NCI-H1048 (cell line): ENCODE measurements around the gene A1BG.
"Not testable (repeated sequence)": the region's sequence is repeated elsewhere in the genome, so short reads cannot be mapped to it uniquely, and the experiment has no call there.

Experiments
- DNase-seq: peaks from one replicate; lab custom pipeline; 2025; lab: John Stamatoyannopoulos, UW

A1BG gene

DNA sequence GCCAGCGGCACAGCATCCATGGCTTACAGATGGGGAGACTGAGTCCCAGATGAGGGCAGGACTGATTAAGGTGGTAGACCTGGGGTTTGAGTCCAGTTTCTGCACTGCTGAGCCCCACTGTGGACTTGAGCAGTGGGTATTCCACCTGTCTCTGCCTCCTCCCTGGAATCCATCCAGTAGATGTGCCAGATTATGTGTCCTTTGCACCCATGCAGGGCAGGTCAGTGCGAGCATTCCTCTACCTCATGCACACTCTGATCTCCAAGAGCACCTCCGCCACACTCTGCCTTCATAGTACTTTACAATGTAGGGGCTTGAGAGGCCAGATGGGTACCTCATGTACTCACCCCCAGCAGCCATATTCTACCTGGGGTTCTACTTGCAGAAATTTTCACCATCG is 16.5 kb downstream of the A1BG start:
- no peak for DNase-seq

DNA sequence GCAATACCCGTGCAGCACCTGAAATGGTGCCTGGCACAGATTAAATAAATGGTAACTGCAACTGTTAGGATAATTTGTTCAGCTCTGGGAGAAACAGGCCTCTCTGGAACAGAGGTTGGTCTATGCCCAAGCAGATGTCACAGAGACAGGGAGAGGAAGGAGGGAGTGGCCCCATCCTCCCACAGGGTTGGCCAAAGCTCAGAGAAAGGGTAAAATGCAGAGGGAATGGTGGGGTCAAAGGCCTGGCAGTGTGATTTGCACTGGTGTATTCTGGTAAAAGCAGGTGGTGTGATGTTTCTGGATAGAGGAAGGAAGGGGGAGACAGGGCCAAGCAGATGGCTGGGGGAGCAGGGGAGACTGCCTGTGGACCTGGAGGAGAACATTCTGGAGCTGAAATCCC is 17.1 kb downstream of the A1BG start:
- DNase-seq: no peak

DNA sequence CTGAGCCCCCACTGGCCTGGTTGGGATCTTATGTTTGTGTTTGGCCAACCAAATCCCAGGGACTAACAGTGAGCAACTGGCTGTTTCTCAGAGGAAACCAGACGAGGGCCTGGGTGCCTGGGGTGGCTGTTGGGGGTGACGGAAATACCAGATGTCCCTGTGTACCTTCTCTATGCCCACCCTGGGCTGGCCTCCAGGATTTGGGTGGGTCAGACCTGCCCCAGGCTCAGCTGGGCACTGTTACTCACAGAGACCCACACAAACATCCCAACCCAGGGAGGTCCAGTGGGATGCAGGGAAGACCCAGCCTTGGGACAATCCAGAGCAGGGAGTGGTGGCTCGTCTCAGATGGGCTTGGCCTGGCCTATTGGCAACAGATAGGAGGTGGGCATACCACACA is 17.7 kb downstream of the A1BG start:
- DNase-seq: no peak

- no peak for DNase-seq
Measured at GRCh38 chr19:58334691-58335249, 18.5 kb downstream of the A1BG start.

- DNase-seq: no peak
Measured at GRCh38 chr19:58332697-58333096, 20.6 kb downstream of the A1BG start.

DNA sequence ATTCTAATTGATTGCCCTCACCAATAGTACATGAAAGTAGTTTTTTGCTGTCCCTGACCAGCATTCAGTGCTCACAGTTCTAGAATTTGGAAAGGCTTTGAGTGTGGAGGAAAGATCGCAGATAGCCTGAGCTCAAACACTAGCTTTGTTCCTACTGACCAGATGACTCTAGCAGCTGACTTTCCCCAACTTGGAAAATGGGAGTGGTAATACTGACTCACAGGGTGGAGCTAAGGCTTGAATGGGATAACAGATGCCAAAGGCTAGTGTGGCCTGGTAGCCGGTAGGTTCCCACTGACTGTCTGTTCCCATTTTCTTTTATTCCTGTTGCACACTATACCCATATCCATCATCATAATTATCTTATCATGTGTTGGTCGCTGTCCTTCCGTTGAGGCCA is 22.8 kb downstream of the A1BG start:
- DNase-seq: no peak

DNA sequence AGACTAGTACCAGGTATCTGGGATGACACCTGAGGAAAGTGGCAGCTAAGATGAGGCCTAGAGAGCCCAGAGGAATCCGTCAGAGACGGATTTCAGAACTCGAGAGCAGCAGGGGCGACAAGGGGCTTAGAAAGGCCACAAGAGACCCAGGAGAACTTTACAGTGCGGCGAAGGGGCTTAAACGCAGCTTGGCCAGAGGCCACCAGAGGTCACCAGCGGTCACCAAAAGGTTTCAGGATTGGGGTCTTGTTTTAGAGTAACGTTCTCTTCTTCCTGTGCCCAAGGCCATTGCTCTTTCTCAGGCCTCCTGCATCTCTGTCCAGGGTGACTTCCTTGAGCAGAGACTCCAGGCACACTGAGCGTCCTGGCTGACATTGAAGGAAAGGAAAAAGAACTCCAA is 24.3 kb downstream of the A1BG start:
- no peak for DNase-seq

GRCh38 chr19:58326914-58327726 is 26.2 kb downstream of the A1BG start, which contains the start of gene ZSCAN22:
Gene ZSCAN22, plus strand, starts transcription at chr19:58326994. Its CDS starts 7,809 bp downstream, at chr19:58334803.
- DNase-seq: peak; percentile 82

DNA sequence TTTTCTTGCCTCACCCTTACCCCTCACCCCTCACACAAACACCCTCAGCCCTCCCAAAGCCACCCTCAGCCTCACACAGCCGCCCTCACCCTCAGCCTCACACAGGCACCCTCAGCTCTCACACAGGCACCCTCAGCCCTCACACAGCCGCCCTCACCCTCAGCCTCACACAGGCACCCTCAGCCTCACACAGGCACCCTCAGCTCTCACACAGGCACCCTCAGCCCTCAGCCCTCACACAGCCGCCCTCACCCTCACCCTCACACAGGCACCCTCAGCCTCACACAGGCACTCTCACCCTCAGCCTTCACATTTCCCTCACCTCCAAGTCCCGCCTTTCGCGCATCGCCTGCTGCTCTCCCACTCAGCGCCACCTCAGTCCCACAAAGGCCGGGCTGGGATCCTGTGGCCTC is 26.8 kb downstream of the A1BG start:
- no peak for DNase-seq

DNA sequence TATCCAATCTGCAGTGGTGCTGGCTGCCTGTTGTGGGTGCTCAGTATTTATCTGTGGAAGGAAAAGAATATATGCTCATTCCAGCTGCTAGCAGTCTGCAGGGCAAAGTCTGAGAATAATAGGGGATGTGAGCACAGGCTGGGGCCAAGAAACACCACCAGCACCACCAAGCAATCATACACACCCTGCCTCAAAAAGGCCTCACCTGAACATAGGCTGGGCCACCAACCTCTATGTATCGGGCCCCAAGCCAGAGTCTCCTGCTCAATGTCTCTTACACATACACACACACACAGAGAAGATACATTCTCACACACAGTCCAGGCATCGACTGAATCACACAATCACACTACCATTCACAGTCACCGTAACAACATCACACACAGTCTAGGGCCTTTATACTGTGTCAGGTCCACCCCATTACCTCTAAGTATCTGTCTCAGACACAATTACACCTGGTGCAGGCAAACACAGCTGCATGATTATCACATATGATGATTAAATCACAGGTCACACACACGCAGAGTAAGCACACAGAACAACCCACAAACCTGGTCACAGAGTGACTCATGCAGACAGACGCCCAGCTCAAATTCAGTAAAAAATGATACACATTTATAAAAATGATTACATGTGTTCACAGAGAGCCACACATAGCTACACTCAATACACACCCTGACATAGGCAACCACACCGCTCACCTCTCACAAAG is 27.8 kb downstream of the A1BG start:
- DNase-seq: no peak

DNA sequence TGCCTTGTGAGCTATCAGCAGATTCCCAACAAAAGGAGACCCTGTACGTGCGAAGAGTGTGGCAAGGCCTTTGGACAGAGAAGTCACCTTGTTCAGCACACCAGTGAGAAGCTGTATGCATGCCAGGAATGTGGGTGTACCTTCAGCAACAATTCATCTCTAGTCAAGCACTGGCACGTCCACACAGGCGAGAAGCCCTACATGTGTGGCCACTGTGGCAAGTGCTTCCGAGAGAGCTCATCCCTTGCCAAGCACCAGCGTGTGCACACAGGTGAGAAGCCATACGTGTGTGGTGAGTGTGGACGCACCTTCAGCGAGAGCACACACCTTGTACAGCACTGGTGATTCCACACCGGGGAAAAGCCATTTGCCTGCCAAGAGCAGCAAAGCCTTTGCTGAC is 34.1 kb downstream of the A1BG start:
- DNase-seq: no peak

DNA sequence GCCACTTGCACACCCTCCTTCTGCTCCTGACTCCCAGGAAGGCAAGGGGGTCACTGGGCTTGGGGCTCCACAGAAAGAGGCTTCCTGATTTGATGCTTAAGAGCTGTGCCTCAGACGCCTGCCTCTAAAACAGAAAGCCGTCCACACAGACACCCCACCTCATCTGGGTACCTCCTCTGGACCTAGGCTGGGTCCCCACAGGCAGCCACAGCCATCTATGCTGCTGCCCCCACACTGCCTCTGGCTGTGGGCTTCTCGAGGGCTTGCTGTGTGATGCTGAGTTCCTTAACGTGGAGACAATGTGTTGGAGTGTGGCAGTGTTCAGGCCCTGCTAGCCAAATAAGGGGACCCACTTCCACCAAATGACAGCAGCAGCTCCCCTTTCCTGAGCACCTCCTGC is 35.0 kb downstream of the A1BG start:
- no peak for DNase-seq

- DNase-seq: no peak
Measured at GRCh38 chr19:58317476-58318072, 35.7 kb downstream of the A1BG start.

GRCh38 chr19:58315580-58315979 is 37.7 kb downstream of the A1BG start:
- DNase-seq: no peak

DNA sequence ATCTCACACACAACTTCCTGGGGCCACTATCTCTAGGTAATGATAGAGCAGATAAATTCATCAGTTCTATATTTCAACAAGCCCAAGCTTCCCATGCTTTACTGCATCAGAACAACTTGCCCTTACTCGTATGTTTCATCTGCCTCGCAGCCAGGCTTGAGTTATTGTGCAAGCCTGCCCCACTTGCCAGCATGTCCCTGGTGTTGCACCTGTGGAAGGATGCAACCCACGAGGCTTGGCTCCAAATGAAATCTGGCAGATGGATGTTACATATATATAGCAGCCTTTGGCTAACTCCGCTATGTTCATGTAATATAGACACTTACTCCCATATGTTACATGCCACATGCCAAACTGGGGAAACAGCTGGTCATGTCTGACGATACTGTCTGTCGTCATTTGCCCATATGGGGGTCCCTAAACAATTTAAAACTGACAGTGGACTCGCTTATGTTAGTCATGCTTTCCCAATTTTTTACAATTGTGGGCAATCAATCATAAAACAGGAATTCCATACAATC is 41.9 kb downstream of the A1BG start:
- no peak for DNase-seq

DNA sequence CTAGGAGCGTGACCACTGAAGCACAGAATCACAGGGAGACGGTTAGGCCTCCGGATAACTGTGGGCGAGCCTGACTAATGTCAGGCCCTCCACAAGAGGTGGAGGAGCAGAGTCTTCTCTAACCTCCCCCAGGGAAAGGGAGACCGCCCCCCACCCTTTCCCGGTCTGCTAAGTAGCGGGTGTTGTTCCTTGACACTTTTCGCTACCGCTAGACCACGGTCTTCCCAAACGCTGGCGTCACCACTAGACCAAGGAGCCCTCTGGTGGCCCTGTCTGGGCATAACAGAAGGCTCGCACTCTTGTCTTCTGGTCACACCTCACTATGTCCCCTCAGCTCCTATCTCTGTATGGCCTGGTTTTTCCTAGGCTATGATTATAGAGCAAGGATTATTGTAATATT is 42.6 kb downstream of the A1BG start:
- DNase-seq: not testable (repeated sequence)

GRCh38 chr19:58307736-58308135 is 45.6 kb downstream of the A1BG start:
- DNase-seq: no peak

- DNase-seq: no peak
Measured at GRCh38 chr19:58305932-58306323, 47.4 kb downstream of the A1BG start.

DNA sequence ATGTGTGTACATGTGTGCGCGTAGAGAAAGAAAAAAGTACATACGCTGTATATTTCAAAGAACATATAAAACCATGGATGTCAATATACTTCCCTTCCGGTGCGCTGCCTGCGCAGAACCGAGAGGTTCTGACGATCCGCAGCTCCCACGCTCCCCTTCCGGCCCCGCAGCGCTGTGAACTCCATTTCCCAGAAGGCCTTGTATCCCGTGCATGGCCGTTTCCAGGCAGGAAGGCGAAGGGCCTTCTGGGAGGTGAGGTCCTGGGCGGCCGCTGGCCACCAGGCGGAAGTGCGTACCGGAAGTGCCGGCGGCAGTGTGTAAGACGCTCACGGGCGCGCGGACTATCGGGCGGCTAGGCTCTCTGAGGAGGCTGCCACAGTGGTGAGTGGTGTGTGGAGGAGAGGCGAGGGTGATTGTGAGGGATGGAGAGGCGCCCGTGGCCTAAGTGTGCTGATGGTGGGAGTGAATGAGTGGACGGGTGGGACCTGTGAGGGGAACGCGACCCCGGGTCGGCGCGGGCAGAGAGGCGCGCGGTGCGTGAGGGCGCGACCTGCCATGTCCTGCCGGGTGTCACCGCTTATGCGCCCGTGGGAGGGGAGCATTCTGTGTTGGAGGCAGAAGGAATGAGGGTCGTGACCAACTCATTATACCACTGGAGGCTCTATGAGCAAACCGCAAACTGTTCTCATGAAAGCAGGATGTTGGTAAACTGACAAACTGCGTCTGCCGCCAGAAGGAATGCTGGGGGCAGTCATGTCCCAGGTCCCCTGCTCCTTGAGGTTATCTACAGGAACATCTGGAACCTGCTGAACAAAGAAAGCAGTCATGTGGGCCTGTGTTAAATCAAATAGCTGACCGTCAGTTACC is 48.0 kb downstream of the A1BG start, which contains the start of gene ERVK3-1:
TSS of gene ERVK3-1 (plus strand) at position 313 of the 867 bp plus-strand sequence. CDS start 6,792 bp downstream, outside the sequence.
- DNase-seq: peak; percentile 95

DNA sequence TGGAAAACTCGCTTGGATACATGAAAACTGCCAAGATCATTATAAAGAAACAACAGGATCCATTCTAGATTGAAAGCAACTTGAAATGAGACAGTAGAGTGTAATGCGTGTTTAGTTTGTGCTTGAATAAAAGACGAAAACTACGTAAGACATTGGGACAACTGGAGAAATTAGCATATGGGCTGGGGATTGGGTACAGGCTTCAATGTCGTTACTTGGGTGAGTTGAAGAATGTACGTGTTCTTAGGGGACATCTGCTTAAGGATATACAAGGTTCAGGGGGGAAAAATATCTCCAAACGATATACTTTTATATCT is 48.6 kb downstream of the A1BG start:
- no peak for DNase-seq

DNA sequence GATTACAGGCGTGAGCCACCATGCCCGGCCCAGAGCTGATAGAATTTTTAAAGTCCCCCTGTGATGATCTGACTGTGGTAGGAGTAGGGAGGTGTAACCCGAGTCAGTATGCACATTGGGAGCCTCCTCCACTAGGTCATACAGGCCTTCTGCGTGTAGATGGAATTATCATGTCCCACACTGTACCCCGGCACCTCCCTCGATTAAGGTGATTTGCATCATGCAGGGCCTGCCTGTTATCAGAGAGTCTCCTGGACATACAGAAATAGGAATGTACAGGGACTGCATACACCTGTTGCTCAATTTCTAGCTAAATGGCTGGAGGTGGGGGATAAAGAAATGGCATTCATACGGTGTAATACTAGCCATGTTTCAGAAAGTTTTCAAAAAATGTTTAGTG is 49.0 kb downstream of the A1BG start:
- DNase-seq: no peak

DNA sequence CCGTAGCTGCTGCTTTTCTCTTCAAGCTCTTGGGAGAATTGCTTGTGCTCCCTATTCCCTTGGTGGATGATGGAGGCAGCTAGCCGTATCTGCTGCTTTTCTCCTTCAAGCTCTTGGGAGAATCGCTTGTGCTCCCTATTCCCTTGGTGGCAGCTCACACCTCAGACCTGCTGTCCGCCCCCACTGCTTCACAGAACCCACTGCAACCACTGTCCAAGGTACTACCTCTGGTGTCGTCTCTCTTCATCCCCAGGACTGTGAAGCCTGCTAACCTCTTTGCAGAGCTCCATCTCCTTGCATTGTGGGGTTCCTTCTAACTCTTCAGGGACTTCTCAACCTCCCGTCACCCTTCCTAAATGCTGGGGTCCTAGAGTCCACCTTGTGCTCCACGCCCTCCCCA is 52.7 kb downstream of the A1BG start:
- DNase-seq: no peak
